GM23248 (cell line): Measurements from ENCODE around the gene NDST3.

Source experiments
- EZH2 ChIP-seq: fragments of 200-600 bp; sonication (generic); IDR thresholded peaks from 2 replicates; pipeline ENCODE4 v1.6.1; 2018; ENCODE audit warnings: antibody characterized with exemption, mild to moderate bottlenecking; ENCODE audit not compliant: insufficient read depth, poor library complexity, severe bottlenecking
- EZH2phosphoT487 ChIP-seq: fragments of 200-600 bp; sonication (generic); IDR thresholded peaks from 2 replicates; pipeline ENCODE4 v1.6.1; 2018; ENCODE audit warnings: antibody characterized with exemption, moderate library complexity, mild to moderate bottlenecking, low read depth; ENCODE audit not compliant: insufficient read depth

DNA sequence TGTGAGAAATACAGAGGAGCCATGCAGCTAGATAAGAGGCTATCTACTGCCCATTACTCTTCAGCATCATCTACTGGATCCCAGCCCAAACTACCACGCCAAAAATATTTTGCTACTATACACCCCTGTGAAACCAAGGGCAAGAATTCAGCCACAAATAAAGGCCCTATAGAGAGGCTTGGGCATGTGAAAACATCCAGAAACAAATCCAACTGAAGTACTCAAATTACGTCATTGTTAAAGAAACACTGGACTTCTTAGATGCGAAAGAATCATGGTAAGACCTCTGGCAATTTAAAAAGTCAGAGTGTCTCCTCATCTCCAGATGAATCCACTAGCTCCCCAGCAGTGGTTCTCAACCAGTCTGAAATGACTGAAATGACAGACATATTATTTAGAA lies 12.8 kb downstream of the NDST3 start:
- TF ChIP-seq EZH2phosphoT487, result no peak
- TF ChIP-seq EZH2, result no peak
